Breast epithelium (tissue), 3 donors: ENCODE measurements around the gene ZDHHC20.

Source experiments
- POLR2A ChIP-seq: fragments of 450-650 bp; IDR thresholded peaks from one replicate; pipeline ENCODE4 v1.6.1; 2016; ENCODE audit warnings: antibody characterized with exemption, mild to moderate bottlenecking, moderate library complexity
- TF ChIP-seq, protein P1 (sequence below), 3 donors: fragments of 450-650 bp; IDR thresholded peaks; one replicate each; pipeline ENCODE4 v1.5.1; 2016 to 2017; ENCODE audit warnings: antibody characterized with exemption in 3 of 3, mild to moderate bottlenecking in 3 of 3, moderate library complexity in 3 of 3

DNA sequence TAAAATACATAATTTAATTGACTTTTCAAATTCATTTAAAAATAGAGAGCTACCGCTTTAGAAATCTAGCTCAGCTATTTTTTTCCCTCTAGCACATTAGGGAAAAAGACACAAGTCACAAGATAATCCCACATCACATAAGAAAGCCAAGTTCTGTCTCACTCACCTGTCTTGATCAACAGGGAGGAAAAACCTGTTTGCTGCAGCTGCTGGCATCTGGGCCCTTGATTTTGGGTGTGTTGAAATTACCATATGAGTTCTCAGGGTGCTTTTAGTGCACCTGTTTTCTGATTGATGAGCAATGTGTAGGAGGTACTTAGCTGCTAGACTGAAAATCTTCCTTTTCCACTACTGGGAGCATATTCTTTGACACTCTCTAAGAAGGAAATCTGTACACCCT, 53.8 kb downstream of the ZDHHC20 start:
- TF ChIP-seq, protein P1, sequence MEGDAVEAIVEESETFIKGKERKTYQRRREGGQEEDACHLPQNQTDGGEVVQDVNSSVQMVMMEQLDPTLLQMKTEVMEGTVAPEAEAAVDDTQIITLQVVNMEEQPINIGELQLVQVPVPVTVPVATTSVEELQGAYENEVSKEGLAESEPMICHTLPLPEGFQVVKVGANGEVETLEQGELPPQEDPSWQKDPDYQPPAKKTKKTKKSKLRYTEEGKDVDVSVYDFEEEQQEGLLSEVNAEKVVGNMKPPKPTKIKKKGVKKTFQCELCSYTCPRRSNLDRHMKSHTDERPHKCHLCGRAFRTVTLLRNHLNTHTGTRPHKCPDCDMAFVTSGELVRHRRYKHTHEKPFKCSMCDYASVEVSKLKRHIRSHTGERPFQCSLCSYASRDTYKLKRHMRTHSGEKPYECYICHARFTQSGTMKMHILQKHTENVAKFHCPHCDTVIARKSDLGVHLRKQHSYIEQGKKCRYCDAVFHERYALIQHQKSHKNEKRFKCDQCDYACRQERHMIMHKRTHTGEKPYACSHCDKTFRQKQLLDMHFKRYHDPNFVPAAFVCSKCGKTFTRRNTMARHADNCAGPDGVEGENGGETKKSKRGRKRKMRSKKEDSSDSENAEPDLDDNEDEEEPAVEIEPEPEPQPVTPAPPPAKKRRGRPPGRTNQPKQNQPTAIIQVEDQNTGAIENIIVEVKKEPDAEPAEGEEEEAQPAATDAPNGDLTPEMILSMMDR (IDR thresholded peaks at IDR 0.05) = no peak
- TF ChIP-seq POLR2A = no peak
